GM23338 (cell line): Measurements from ENCODE around the gene FGF1. TPM values are rescaled to one million over a fixed set of nuclear protein-coding genes. Genes with fewer than 3 reads are reported as not detected.

Source experiments
- ATAC-seq: fragments of 200-7000 bp; cut with Tn5 transposase; 3 replicates; pipeline ENCODE4 v1.9.1; 2020
- DNase-seq: peaks from one replicate; pipeline ENCODE4 v3.0.0-alpha.2; 2015; ENCODE audit warnings: low spot score
- H2AFZ ChIP-seq: fragments of 200-600 bp; sonication (generic); 2 replicates; pipeline ENCODE4 v1.8.0; 2016; ENCODE audit warnings: antibody characterized with exemption, mild to moderate bottlenecking, moderate library complexity
- H3F3A ChIP-seq: fragments of 200-600 bp; sonication (generic); replicated peaks from 2 replicates; pipeline ENCODE4 v1.8.0; 2017; ENCODE audit warnings: antibody characterized with exemption, mixed run types, low read depth
- H3K27ac ChIP-seq: fragments of 200-600 bp; sonication (generic); 2 replicates; pipeline ENCODE4 v1.6.1; 2016; ENCODE audit warnings: low read depth
- H3K27me3 ChIP-seq: fragments of 200-600 bp; sonication (generic); 2 replicates; pipeline ENCODE4 v1.8.0; 2016; ENCODE audit warnings: mild to moderate bottlenecking, mixed run types, moderate library complexity; ENCODE audit not compliant: insufficient read depth
- H3K36me3 ChIP-seq: fragments of 200-600 bp; sonication (generic); 2 replicates; pipeline ENCODE4 v1.8.0; 2016; ENCODE audit warnings: mild to moderate bottlenecking; ENCODE audit not compliant: insufficient read depth
- H3K4me1 ChIP-seq: fragments of 200-600 bp; sonication (generic); 2 replicates; pipeline ENCODE4 v1.8.0; 2016; ENCODE audit warnings: mild to moderate bottlenecking, moderate library complexity; ENCODE audit not compliant: insufficient read depth
- H3K4me2 ChIP-seq: fragments of 200-600 bp; sonication (generic); 2 replicates; pipeline ENCODE4 v1.7.1; 2017; ENCODE audit warnings: mixed run types
- H3K4me3 ChIP-seq: fragments of 200-600 bp; sonication (generic); 2 replicates; pipeline ENCODE4 v1.6.1; 2016; ENCODE audit warnings: mixed run types
- H3K79me2 ChIP-seq: fragments of 200-600 bp; sonication (generic); replicated peaks from 2 replicates; pipeline ENCODE4 v1.8.0; 2017; ENCODE audit warnings: mild to moderate bottlenecking; ENCODE audit not compliant: insufficient read depth
- H3K9me2 ChIP-seq: fragments of 200-600 bp; sonication (generic); 2 replicates; pipeline ENCODE4 v1.8.0; 2017; ENCODE audit not compliant: insufficient read depth
- H4K20me1 ChIP-seq: fragments of 200-600 bp; sonication (generic); replicated peaks from 2 replicates; pipeline ENCODE4 v1.8.0; 2017; ENCODE audit warnings: mild to moderate bottlenecking; ENCODE audit not compliant: insufficient read depth
- H3K27ac Mint-ChIP-seq: 2 replicates; pipeline ENCODE4 v1.8.0; 2020; ENCODE audit warnings: inconsistent platforms, mild to moderate bottlenecking, moderate library complexity, mixed read lengths
- H3K27me3 Mint-ChIP-seq: 3 replicates; pipeline ENCODE4 v1.8.0; 2022; ENCODE audit warnings: low read depth, mild to moderate bottlenecking, moderate library complexity, mixed read lengths, inconsistent platforms; ENCODE audit not compliant: insufficient read depth, poor library complexity
- H3K36me3 Mint-ChIP-seq: 3 replicates; pipeline ENCODE4 v1.8.0; 2021; ENCODE audit warnings: low read depth, mild to moderate bottlenecking, inconsistent platforms, moderate library complexity, mixed read lengths
- H3K4me1 Mint-ChIP-seq: 3 replicates; pipeline ENCODE4 v1.8.0; 2020; ENCODE audit warnings: mild to moderate bottlenecking, inconsistent platforms, mixed read lengths
- H3K4me3 Mint-ChIP-seq: 3 replicates; pipeline ENCODE4 v1.8.0; 2021; ENCODE audit warnings: moderate library complexity, mild to moderate bottlenecking, inconsistent platforms, mixed read lengths
- H3K9me3 Mint-ChIP-seq: 3 replicates; pipeline ENCODE4 v1.8.0; 2020; ENCODE audit warnings: moderate library complexity, mild to moderate bottlenecking, inconsistent platforms, mixed read lengths
- EZH2 ChIP-seq: fragments of 200-600 bp; sonication (generic); IDR thresholded peaks from one replicate; pipeline ENCODE4 v1.8.0; 2017; ENCODE audit warnings: antibody characterized with exemption, mild to moderate bottlenecking, low read depth; ENCODE audit not compliant: unreplicated experiment
- NANOG ChIP-seq: IDR thresholded peaks from 2 replicates; pipeline ENCODE4 v1.6.1; 2016; ENCODE audit warnings: antibody characterized with exemption, borderline replicate concordance
- POLR2AphosphoS5 ChIP-seq: IDR thresholded peaks from 2 replicates; pipeline ENCODE4 v1.6.1; 2016; ENCODE audit warnings: antibody characterized with exemption, low read depth
- STAT1 ChIP-seq: IDR thresholded peaks from one replicate; pipeline ENCODE4 v1.6.1; 2016; ENCODE audit warnings: antibody characterized with exemption; ENCODE audit not compliant: unreplicated experiment
- ZNF331 ChIP-seq: fragments of 250-450 bp; sonication (Bioruptor Pico); IDR thresholded peaks from 2 replicates; pipeline ENCODE4 v1.5.0; 2020; ENCODE audit warnings: low read depth, mild to moderate bottlenecking, moderate library complexity
- polyA plus RNA-seq: library from polyadenylated mRNA; unstranded; fragments of >200 nt; fragmentation: Nextera tagmentation; extraction: Ambion mirVana; gene quantifications from 2 replicates; pipeline ENCODE4 v1.2.1, GENCODE V29; 2016
- total RNA-seq: library from RNA; depleted of rRNA; stranded (reverse); fragments of >200 nt; shearing (Covaris generic); gene quantifications from 2 replicates; pipeline ENCODE4 v1.2.3, GENCODE V29; 2014
- TF ChIP-seq, protein P1 (sequence below): IDR thresholded peaks from one replicate; pipeline ENCODE4 v1.6.1; 2018; ENCODE audit warnings: antibody characterized with exemption; ENCODE audit not compliant: unreplicated experiment
- TF ChIP-seq, protein P2 (sequence below): IDR thresholded peaks from 2 replicates; pipeline ENCODE4 v1.6.1; 2016; ENCODE audit warnings: antibody characterized with exemption
- TF ChIP-seq, protein P3 (sequence below): fragments of 250-450 bp; sonication (Bioruptor Pico); IDR thresholded peaks from 2 replicates; pipeline ENCODE4 v1.5.0; 2020; ENCODE audit warnings: mild to moderate bottlenecking, moderate library complexity

FGF1 gene
- total and polyA plus RNA-seq, 2 experiments from 2014 or later: 0.21 to 0.34 TPM

DNA sequence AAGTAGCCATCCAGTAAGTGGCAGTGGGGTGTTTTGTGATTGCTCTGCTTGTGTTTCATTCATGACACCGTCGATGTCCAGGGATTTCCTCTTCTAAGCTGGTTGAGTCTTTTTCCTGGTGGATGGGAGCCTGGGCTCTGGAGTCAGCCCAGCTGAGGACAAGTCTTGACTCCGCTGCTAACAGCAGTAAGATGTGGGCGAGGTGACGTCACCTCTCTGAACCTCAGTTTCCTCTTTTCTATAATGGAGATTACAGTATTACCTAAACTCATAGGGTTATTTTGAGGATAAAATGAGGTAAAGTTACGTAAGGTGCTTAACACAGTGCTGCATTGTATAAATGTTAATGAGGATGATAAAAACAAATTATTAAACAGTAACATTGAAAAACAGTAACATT is 21.3 kb downstream of the FGF1 start (continued):
- TF ChIP-seq, protein P1, sequence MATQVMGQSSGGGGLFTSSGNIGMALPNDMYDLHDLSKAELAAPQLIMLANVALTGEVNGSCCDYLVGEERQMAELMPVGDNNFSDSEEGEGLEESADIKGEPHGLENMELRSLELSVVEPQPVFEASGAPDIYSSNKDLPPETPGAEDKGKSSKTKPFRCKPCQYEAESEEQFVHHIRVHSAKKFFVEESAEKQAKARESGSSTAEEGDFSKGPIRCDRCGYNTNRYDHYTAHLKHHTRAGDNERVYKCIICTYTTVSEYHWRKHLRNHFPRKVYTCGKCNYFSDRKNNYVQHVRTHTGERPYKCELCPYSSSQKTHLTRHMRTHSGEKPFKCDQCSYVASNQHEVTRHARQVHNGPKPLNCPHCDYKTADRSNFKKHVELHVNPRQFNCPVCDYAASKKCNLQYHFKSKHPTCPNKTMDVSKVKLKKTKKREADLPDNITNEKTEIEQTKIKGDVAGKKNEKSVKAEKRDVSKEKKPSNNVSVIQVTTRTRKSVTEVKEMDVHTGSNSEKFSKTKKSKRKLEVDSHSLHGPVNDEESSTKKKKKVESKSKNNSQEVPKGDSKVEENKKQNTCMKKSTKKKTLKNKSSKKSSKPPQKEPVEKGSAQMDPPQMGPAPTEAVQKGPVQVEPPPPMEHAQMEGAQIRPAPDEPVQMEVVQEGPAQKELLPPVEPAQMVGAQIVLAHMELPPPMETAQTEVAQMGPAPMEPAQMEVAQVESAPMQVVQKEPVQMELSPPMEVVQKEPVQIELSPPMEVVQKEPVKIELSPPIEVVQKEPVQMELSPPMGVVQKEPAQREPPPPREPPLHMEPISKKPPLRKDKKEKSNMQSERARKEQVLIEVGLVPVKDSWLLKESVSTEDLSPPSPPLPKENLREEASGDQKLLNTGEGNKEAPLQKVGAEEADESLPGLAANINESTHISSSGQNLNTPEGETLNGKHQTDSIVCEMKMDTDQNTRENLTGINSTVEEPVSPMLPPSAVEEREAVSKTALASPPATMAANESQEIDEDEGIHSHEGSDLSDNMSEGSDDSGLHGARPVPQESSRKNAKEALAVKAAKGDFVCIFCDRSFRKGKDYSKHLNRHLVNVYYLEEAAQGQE: no peak
- TF ChIP-seq NANOG (no peak), STAT1 (no peak), EZH2 (no peak)

DNA sequence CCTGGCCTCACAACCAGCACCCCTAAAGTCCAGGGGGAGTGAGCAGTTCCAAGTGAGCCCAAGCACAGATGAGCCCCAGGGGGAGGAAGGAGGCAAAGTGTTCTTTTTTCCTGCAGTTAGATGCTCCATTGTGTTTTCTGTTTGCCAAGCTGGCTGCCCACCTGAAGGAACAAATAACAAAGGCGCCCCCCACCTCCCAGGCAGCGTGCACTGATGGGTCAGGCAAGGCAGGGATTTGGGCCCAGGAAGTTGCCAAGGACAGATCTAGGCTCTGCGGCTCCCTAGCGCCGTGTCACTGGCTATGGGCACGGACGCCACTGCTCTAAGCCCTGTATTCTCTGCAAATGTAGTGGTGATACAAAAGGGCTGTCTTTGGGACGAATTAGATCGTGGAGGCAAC is 21.8 kb downstream of the FGF1 start:
- Histone ChIP-seq H3K4me2 (no peak overlapping the region), H3K4me1 (no peaks in the 10 kb centered on the region), H3K79me2 (no peaks in the 10 kb centered on the region), H3K36me3 (no peaks in the 10 kb centered on the region), H3K27ac (no peak overlapping the region), H4K20me1 (no peaks in the 10 kb centered on the region), H3K27me3 (no peaks in the 10 kb centered on the region), H3K9me2 (0 out of 2 replicates have a peak, but pooled peaks cover 8% of the 10 kb centered on the region), H3K4me3 (no peak overlapping the region), H2AFZ (peak overlapping the region; percentile 91; the same call in 1 of the 2 replicates), H3F3A (no peaks in the 10 kb centered on the region)
- Mint-ChIP-seq H3K27me3 (no peaks in the 10 kb centered on the region), H3K36me3 (no peaks in the 10 kb centered on the region), H3K4me1 (peaks cover 12% of the 10 kb centered on the region), H3K9me3 (no peaks in the 10 kb centered on the region), H3K27ac (no peak overlapping the region), H3K4me3 (no peak overlapping the region)
- TF ChIP-seq, protein P2, sequence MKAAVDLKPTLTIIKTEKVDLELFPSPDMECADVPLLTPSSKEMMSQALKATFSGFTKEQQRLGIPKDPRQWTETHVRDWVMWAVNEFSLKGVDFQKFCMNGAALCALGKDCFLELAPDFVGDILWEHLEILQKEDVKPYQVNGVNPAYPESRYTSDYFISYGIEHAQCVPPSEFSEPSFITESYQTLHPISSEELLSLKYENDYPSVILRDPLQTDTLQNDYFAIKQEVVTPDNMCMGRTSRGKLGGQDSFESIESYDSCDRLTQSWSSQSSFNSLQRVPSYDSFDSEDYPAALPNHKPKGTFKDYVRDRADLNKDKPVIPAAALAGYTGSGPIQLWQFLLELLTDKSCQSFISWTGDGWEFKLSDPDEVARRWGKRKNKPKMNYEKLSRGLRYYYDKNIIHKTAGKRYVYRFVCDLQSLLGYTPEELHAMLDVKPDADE: no peak
- TF ChIP-seq ZNF331 (CRISPR knock-in tag): no peak
- TF ChIP-seq STAT1: no peak
- no peak for TF ChIP-seq POLR2AphosphoS5
- TF ChIP-seq EZH2: no peak
- TF ChIP-seq, protein P3, sequence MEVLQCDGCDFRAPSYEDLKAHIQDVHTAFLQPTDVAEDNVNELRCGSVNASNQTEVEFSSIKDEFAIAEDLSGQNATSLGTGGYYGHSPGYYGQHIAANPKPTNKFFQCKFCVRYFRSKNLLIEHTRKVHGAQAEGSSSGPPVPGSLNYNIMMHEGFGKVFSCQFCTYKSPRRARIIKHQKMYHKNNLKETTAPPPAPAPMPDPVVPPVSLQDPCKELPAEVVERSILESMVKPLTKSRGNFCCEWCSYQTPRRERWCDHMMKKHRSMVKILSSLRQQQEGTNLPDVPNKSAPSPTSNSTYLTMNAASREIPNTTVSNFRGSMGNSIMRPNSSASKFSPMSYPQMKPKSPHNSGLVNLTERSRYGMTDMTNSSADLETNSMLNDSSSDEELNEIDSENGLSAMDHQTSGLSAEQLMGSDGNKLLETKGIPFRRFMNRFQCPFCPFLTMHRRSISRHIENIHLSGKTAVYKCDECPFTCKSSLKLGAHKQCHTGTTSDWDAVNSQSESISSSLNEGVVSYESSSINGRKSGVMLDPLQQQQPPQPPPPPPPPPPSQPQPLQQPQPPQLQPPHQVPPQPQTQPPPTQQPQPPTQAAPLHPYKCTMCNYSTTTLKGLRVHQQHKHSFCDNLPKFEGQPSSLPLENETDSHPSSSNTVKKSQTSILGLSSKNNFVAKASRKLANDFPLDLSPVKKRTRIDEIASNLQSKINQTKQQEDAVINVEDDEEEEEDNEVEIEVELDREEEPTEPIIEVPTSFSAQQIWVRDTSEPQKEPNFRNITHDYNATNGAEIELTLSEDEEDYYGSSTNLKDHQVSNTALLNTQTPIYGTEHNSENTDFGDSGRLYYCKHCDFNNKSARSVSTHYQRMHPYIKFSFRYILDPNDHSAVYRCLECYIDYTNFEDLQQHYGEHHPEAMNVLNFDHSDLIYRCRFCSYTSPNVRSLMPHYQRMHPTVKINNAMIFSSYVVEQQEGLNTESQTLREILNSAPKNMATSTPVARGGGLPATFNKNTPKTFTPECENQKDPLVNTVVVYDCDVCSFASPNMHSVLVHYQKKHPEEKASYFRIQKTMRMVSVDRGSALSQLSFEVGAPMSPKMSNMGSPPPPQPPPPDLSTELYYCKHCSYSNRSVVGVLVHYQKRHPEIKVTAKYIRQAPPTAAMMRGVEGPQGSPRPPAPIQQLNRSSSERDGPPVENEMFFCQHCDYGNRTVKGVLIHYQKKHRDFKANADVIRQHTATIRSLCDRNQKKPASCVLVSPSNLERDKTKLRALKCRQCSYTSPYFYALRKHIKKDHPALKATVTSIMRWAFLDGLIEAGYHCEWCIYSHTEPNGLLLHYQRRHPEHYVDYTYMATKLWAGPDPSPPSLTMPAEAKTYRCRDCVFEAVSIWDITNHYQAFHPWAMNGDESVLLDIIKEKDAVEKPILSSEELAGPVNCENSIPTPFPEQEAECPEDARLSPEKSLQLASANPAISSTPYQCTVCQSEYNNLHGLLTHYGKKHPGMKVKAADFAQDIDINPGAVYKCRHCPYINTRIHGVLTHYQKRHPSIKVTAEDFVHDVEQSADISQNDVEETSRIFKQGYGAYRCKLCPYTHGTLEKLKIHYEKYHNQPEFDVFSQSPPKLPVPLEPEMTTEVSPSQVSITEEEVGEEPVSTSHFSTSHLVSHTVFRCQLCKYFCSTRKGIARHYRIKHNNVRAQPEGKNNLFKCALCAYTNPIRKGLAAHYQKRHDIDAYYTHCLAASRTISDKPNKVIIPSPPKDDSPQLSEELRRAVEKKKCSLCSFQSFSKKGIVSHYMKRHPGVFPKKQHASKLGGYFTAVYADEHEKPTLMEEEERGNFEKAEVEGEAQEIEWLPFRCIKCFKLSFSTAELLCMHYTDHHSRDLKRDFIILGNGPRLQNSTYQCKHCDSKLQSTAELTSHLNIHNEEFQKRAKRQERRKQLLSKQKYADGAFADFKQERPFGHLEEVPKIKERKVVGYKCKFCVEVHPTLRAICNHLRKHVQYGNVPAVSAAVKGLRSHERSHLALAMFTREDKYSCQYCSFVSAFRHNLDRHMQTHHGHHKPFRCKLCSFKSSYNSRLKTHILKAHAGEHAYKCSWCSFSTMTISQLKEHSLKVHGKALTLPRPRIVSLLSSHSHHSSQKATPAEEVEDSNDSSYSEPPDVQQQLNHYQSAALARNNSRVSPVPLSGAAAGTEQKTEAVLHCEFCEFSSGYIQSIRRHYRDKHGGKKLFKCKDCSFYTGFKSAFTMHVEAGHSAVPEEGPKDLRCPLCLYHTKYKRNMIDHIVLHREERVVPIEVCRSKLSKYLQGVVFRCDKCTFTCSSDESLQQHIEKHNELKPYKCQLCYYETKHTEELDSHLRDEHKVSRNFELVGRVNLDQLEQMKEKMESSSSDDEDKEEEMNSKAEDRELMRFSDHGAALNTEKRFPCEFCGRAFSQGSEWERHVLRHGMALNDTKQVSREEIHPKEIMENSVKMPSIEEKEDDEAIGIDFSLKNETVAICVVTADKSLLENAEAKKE (CRISPR knock-in tag): no peak
- TF ChIP-seq NANOG: no peak
- no peak for DNase-seq
- peak; percentile 38; the same call in 1 of the 3 replicates for ATAC-seq
